ENCODE data around the gene NFX1.

DNA sequence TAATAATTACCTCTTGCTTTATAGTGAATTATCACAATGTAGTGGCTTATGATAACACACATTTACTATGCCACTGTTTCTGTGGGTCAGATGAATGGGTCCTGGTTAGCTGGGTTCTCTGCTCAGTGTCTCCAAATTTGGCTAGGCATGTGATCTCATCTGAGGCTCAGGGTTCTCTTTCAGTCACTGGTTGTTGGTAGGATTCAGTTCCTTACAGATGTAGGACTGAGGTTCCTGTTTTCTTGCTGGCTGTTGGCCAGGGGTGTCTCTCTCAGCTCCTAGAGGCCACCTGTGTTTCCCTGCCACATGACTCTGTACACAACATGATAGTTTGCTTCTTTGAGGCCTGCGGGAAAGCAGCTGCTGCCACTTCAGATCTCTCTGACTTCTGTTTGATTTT lies 7.1 kb downstream of the NFX1 start:
- TF ChIP-seq, protein P1, sequence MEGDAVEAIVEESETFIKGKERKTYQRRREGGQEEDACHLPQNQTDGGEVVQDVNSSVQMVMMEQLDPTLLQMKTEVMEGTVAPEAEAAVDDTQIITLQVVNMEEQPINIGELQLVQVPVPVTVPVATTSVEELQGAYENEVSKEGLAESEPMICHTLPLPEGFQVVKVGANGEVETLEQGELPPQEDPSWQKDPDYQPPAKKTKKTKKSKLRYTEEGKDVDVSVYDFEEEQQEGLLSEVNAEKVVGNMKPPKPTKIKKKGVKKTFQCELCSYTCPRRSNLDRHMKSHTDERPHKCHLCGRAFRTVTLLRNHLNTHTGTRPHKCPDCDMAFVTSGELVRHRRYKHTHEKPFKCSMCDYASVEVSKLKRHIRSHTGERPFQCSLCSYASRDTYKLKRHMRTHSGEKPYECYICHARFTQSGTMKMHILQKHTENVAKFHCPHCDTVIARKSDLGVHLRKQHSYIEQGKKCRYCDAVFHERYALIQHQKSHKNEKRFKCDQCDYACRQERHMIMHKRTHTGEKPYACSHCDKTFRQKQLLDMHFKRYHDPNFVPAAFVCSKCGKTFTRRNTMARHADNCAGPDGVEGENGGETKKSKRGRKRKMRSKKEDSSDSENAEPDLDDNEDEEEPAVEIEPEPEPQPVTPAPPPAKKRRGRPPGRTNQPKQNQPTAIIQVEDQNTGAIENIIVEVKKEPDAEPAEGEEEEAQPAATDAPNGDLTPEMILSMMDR (IDR thresholded peaks at IDR 0.05) = no peak
- TF ChIP-seq POLR2A (IDR thresholded peaks at IDR 0.05) = no peak

Data from right lobe of liver (tissue), 4 donors.